Measurements from ENCODE around the gene KLK7. TPM values are rescaled to one million over a fixed set of nuclear protein-coding genes. Genes with fewer than 3 reads are reported as not detected.
"Not testable (repeated sequence)": the region's sequence is repeated elsewhere in the genome, so short reads cannot be mapped to it uniquely, and the experiment has no call there.

KLK7 gene
- total RNA-seq, 1 donor from 2014 or later = 0.51 TPM

DNA sequence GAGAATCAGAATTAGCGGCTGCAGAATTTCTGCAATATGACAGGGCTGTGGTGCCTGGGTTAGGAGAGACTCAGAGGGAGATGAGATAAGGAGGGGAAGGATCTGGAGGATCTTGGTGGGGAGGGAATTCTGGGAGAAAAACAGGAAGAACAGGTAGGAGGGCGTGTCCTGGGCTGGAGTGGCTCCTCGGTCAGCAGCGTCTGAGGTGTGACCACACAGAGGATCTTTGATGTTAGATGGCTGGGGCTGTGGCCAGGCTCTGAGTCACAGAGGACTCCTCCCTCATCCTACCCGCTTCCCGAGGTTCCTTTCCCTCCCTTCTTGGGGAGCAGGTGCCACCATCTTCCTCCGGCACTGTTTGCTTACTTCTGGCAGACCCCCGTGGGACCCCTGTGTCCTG, 8.0 kb downstream of the KLK7 start:
- DNase-seq = no peak

DNA sequence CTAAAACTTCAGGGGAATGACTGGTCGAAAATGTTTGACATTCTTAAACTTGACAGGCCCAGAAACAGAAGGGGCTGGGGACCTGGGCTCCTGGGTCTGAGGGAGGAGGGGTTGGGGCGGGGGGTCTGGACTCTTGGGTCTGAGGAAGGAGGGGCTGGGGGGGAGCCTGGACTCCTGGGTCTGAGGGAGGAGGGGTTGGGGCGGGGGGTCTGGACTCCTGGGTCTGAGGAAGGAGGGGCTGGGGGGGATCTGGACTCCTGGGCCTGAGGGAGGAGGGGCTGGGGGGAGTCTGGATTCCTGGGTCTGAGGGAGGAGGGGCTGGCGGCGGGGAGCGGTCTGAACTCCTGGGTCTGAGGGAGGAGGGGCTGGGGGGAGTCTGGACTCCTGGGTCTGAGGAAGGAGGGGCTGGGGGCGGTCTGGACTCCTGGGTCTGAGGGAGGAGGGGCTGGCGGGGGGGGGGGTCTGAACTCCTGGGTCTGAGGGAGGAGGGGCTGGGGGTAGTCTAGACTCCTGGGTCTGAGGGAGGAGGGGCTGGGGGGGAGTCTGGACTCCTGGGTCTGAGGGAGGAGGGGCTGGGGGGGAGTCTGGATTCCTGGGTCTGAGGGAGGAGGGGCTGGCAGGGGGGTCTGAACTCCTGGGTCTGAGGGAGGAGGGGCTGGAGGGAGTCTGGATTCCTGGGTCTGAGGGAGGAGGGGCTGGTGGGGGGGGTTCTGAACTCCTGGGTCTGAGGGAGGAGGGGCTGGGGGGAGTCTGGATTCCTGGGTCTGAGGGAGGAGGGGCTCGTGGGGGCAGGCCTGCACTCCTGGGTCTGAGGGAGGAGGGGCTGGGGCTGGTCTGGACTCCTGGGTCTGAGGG, 8.8 kb downstream of the KLK7 start:
- DNase-seq = no peak

DNA sequence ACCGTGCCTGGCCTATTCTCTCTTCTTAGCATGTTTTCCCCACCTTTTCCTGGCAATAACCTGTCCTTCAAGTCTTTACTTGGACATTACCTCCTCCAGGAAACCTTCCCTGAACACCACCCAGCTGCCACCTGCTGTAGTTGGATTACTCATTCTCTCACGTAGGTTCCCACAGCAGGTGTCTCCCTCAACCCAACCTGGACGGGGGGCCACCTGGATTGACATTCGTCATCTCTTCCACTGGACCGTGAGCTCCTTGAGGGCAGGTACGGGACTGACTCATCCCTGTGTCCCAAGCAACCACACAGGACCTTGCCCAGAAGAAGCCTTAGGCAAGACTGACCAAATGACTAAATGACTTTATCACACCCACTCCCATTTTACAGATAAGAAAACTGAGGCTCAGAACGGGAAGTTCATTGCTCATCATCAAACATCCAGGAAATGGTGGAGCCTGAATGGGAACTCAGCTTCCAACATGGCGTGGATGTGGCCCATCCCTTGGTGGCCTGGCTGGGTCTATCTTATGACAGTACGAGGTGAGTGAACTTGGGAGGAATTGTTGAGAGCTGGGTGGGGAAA, 10.8 kb downstream of the KLK7 start:
- no peak for DNase-seq

DNA sequence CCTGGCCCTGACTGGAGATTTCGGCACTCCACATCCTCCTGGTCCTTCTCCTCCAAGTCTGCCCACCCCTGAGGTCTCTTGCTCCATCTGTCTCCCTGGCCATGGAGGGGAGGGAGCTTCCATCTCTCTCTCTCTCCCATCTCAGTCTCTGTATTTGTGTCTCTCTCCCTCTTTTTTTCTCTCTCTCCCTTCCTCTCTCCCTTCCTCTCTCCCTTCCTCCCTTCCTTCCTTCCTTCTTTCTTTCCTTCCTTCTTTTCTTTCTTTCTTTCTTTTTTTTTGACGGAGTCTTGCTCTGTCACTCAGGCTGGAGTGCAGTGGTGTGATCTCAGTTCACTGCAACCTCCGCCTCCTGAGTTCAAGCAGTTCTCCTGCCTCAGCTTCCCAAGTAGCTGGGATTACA, 13.9 kb downstream of the KLK7 start:
- DNase-seq = not testable (repeated sequence)

DNA sequence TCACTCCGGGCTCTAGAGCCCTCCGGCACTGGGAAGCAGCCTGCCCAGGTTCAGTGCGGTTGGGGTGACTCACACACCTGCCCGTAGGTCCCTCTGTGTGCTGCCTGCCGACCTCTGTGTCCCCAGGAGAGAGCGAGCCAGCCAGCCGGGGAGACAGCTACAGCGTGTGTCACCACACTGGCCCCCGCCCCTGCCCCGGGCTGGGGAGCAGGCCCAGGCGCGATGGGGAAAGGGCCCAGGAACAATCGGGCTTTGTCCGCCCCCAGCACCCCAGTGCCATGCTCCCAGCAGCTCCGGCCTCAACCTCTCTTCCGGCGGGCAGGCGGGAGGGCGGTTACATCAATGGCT, 14.3 kb downstream of the KLK7 start, which contains the start of gene KLK6:
Gene KLK6 (minus strand): TSS at position 179 of the 348 bp plus-strand sequence. CDS start 1,487 bp downstream, outside the sequence.
- no peak for DNase-seq

DNA sequence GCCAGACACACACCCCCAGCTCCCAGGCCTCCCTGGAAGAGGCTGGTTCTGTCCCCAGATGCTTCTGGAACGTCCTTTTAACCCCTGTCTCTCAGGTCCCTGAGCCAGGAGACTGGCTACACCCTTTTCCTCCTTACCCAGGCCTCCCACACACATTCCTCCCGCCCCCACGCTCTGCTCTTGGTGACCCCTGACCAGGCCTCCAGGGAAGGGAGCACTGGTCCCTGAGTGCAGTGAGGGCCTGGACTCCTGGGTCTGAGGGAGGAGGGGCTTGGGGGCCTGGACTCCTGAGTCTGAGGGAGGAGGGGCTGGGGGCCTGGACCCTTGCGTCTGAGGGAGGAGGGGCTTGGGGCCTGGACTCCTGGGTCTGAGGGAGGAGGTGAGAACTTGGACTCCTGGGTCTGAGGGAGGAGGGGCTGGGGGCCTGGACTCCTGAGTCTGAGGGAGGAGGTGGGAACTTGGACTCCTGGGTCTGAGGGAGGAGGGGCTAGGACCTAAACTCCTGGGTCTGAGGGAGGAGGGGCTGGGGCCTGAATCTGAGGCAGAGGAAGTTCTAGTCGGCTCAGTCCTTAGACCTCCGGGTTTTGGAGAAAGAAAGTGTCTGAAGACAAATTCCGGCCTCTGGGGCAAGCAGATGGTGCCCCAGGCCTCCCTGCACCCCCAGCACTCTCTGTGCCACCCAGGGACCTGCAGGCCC, 14.9 kb downstream of the KLK7 start:
- DNase-seq = no peak

DNA sequence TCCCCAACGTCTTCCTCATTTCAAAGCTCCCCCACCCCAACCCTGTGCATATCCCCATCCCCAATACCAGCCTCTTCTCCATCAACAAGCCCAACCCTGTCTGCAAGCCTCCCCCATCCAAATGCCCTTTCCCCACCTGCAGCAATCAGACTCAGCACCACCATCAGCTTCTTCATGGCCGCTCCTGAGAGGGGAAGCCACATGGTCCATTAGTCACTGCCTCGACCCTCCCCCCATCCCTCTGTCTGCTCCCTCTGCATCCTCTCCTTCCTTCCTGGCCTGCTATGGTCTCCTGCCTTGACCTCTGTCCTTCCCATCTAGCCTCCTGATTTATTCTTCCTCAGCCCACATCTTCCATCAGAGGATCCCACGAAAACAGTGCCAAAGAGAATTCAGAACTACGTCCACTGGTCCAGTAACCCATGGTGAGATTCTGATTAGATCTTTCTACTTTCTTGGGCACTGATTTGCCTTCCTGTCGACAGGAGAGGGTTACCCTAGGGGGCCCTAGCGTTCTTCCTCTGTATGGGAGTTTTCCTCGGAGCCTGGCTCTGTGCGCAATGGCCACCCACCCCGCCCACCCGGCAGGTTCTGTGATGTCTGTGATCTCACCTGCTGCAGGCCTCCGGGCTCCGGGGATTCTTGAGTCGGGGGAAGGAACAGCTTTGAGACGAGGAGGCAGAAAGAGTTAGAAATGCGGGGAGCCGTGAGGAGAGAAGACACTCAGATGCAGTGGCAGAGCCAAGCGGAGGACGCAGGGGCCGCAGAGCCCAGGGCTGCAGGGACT, 15.6 kb downstream of the KLK7 start:
- no peak for DNase-seq

DNA sequence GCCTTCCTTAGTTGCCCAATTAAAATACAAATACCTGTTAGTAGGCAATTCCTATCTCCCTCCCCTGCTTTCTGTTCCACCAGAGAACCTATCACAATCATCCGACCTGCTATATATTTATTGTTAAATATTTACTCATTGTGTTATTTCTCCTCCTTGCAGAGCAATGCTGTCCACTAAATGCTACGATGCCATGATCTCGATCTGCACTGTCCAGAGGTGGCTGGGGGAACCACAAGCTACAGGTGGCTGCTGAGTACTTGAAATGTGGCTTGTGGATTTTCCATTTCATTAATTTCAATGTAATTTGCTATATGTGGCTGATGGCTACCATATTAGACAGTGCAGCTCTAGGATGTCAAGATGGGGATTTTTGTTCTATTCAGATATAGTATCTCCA, 19.5 kb downstream of the KLK7 start:
- no peak for DNase-seq

DNA sequence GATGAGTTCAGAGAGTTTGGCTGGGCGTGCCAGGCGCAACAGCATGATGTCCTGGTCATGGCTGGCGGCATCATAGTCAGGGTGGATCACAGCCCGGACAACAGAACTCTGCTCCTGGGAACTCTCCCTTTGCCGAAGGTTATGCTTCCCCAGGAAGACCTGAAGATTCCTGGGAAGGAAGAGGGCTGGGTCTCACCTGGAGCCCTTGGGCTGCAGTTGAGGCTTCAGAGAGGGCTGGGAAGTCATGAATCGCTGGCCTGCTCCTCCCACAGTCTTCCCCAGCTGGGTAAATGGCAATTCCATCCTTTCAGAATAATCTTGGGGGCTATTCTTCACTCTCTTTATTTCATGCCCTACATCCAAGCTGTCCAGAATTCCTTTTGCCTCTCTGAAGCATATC, 20.3 kb downstream of the KLK7 start:
- no peak for DNase-seq

DNA sequence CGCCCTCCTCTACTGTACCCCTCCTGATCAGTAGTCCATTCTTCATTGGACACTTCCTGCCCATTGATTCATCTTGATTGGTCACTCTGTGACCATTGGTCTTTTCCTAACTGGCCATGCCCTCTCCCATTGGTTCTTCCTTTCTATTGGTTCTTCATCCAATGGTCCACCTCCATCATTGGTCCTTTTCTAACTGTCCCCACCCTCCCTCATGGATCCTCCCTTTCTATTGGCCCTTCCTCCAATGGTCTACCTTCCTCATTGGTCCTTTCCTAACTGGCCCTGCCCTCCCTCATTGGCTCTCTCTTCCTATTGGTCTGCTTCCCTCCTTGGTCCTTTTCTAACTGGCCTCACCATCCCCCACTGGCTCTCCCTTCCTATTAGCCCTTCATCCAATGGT, 21.5 kb downstream of the KLK7 start:
- no peak for DNase-seq

DNA sequence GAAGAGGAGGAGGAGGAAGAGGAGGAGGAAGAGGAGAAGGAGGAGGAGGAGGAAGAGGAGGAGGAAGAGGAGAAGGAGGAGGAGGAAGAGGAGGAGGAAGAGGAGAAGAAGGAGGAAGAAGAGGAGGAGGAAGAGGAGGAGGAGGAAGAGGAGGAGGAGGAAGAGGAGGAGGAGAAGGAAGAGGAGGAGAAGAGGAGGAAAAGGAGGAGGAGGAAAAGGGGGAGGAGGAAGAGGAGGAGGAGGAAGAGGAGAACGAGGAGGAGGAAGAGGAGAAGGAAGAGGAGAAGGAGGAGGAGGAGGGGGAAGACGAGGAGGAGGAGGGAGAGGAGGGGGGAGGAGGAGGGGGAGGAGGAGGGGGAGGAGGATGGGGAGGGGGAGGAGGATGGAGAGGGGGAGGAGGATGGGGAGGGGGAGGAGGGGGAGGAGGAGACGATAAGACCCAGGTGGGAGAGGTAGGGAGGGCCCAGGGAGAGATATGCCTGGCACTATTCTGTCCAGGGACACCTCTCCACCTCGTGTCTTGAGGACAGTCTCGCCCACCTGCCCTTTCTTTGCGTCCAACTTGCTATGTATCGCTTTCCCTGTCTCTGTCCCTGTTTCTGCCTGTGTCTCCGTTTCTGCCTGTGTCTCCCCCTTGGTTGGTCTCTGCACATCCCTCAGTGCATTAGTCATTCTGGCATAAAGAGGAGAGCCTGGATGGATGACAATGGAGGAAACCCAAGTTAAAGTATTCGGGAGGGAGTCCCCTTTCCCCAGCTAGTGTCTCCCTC, 23.8 kb downstream of the KLK7 start:
- DNase-seq = no peak

DNA sequence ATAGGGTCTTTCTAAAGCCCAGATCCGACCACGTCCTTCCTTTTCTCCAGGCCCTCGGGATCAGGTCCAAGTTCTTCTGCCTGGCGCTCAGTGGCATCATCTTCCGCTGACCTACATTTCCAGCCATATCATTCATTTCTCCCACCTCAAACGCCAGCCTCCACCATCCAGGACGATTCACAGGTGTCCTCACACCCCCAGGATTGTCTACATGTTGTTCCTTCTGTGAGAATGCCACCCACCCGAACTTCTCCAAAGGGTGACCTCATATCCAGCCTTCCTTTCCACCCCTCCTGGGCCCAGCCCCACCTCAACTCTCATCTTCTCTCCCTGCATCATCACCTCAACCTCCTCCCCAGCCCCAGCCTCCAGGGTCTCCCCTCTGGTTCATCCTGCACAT, 26.1 kb downstream of the KLK7 start:
- DNase-seq = no peak

DNA sequence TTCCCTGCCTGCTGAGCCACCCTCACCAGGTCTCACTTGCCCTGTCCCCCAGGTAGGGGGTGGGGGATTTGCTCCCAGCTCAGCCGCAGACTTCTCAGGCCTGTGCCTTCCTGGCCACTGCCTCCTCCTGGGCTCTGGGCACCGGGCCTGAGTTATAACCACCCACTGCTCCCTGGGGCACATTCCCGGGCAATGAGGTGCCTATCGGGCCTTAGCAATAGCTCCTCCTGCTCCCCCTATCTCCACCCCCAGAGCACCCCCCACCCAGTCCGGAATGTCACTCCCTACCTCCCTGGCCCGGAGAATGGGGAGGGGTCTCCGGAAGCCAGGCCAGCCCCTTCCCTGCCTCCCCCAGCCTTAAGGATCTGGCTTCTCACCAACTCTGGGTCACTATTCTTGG, 30.8 kb downstream of the KLK7 start, which contains the start of gene KLK5:
Gene KLK5 (minus strand): TSS at position 129 of the 400 bp plus-strand sequence. CDS start 381 bp downstream, outside the sequence.
- no peak for DNase-seq

DNA sequence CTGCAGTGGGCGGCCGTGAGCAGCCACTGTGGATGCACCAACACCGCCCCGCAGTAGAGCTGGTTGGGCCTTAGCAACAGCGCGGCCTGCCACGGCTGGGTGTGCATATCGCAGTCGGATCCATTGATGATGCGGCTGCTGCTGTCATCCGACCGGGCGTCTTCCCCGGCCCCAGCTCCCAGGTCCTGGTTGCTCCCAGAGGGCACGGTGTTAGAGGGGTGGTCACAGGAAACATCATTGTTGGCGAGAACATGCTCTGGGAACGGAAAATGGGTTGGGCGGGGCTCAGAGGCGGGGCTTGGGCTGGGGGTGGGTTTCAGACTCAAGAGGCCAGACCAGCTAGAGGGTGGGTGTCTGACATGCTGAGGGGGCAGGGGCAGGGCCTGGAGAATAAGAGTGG, 33.9 kb downstream of the KLK7 start:
- no peak for DNase-seq

DNA sequence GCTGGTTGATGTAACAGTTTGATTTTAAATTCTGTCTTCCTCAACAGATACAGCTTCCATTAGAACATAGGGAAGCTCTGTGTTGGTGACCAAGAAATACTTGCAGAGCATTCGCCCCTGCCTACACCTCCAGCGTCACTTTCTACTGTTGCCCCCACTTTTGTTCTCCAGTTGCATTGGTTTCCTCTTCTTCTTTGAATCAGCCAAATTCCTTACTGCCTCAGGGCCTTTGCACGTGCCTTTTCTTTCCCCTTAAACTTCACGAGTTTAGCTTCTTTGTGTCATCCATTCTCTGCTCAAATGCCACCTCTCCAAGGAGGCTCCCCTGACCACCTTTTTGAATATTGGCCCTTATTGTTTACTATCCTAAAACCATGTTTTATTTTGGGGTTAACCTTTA, 36.6 kb downstream of the KLK7 start:
- no peak for DNase-seq

DNA sequence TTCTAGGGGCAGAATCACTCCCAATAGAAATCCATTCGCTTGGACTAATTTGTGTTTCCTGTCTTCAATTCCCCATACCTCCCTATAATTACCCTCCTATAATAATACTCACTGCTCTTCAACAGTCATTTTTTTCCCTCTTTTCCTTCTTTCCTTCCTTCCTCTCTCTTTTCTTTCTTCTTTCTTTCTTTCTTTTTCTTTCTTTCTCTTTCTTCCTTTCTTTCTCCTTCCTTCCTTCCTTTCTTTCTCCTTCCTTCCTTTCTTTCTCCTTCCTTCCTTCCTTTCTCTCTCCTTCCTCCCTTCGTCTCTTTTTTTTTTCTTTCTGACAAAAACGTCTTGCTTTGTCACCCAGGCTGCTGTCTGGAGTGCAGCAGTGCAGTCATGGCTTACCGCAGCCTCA, 38.9 kb downstream of the KLK7 start:
- DNase-seq = no peak

DNA sequence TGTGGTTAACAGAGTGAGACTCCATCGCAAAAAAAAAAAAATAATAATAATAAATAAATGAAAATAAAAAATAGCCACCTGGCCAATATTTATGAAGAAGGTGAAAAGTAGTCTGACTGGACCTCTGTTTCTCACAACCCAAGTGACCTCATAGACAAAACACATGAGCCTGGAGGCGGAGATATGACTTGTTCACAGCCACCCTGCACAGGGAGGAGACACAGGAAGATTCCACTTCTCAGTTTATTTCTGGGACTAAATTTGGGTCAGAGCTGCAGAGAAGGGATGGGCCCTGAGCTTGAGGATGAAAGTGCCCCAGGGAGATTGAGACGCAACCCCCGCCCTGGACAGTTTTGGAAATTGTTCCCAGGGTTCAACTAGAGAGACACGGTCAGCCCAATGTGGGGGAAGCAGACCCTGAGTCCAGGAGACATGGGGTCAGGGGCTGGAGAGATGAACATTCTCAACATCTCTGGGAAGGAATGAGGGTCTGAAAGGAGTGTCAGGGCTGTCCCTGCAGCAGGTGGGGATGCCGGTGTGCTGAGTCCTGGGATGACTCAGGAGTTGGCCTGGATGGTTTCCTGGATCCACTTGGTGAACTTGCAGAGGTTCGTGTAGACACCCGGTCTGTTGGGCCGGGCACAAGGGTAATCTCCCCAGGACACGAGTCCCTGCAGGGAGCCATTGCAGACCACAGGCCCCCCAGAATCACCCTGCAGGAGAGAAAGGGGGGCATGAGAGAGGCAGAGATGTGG, 40.5 kb downstream of the KLK7 start:
- no peak for DNase-seq

DNA sequence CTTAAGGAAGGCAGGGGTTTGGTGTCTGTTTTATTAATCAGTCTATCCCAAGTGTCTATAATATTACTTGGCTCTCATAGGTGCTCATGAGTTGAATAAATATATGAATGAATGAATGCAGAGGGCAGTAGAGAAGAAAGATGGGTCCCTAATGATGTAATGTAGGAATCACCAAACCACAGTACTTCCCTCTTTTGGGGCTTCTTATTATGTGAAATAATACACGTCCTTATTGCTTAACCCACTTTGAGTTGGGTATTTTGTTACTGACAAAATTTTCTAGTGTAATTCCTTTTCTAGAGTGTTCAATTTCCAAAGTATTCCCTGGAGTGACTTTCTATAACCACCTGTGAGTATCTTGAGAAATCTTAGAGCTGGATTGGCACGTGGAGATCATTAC, 44.1 kb downstream of the KLK7 start:
- DNase-seq = no peak

DNA sequence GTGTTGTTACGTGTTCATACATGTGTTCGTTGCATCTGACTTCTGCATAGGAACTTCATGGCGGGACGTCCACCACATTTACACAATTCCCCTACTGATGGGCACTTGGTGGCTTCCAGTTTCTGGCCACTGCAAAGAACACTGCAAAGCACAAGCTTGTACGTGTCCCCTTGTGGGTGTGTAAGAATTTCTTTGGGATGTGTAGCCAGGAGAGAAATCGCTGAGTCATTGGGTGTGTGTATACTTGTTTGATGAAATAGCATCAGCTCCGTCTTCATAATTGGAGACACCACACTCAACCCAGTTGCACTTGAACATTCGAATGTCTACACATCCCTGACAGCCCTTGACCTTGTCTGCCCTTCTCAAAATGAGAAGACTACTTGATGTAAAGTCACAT, 50.1 kb downstream of the KLK7 start:
- DNase-seq = no peak

DNA sequence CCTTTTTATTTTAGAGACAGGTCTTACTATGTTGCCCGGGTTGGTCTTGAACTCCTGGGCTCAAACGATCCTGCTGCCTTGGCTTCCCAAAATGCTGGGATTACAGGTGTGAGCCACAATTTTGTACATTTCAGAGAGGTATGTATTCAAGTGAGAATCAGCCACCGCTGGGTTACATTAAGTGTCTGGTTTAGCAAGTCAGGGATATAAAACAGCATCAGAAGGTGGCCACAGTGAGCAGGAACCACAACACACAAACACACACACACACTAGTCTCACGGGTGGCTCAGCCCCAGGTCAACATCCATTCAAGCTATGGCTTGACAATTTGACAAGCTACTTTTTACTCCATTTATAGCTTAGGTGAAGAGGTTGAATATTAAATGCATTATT, 51.0 kb downstream of the KLK7 start:
- DNase-seq = no peak

All from tongue (tissue), 2 donors.